Measurements from ENCODE around the gene SIGLEC15. TPM values are rescaled to one million over a fixed set of nuclear protein-coding genes. Genes with fewer than 3 reads are reported as not detected.
"Not testable (repeated sequence)": the region's sequence is repeated elsewhere in the genome, so short reads cannot be mapped to it uniquely, and the experiment has no call there.

Gene SIGLEC15
- total RNA-seq, 2 donors from 2014 or later = 0.46 to 0.90 TPM

GRCh38 chr18:45814733-45815132 is 10.7 kb upstream of the SIGLEC15 start:
- intact Hi-C loops (cut with DNase I); DNase-seq (ENCODE audit: low spot score): not testable (repeated sequence)

- intact Hi-C loops (cut with DNase I) = no loop called here
- DNase-seq (ENCODE audit: low spot score) = no peak
Measured at GRCh38 chr18:45817543-45817942, 7.9 kb upstream of the SIGLEC15 start.

- DNase-seq (ENCODE audit: low spot score); intact Hi-C loops (cut with DNase I): not testable (repeated sequence)
Measured at GRCh38 chr18:45818765-45819164, 6.7 kb upstream of the SIGLEC15 start.

- DNase-seq (ENCODE audit: low spot score) = no peak
- intact Hi-C loops (cut with DNase I) = no loop called here
Measured at GRCh38 chr18:45820106-45820745, 5.2 kb upstream of the SIGLEC15 start.

- intact Hi-C loops (cut with DNase I) = no loop called here
- DNase-seq (ENCODE audit: low spot score) = no peak
Measured at GRCh38 chr18:45821026-45821425, 4.4 kb upstream of the SIGLEC15 start.

GRCh38 chr18:45821711-45822110 is 3.8 kb upstream of the SIGLEC15 start:
- intact Hi-C loops (cut with DNase I) = no loop called here
- DNase-seq (ENCODE audit: low spot score) = no peak

- intact Hi-C loops (cut with DNase I) = no loop called here
- DNase-seq (ENCODE audit: low spot score) = peak; percentile 53
Measured at GRCh38 chr18:45826084-45826483, 609 bp downstream of the SIGLEC15 start.

DNA sequence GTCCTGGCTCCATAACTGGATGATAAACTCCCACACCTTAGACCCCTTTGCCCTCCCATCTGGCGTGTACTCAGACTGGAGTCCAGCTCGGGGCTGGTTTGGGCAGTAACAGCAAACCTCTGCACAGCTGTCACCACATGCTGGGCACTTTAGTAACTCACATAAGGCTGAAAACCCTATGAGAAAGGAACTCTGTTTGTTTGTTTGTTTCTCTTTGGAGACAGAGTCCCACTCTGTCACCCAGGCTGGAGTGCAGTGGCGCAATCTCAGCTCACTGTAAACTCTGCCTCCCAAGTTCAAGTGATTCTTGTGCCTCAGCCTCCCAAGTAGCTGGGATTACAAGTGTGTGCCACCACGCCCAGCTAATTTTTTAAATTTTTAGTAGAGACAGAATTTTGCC is 1.2 kb downstream of the SIGLEC15 start:
- DNase-seq (ENCODE audit: low spot score); intact Hi-C loops (cut with DNase I): not testable (repeated sequence)

DNA sequence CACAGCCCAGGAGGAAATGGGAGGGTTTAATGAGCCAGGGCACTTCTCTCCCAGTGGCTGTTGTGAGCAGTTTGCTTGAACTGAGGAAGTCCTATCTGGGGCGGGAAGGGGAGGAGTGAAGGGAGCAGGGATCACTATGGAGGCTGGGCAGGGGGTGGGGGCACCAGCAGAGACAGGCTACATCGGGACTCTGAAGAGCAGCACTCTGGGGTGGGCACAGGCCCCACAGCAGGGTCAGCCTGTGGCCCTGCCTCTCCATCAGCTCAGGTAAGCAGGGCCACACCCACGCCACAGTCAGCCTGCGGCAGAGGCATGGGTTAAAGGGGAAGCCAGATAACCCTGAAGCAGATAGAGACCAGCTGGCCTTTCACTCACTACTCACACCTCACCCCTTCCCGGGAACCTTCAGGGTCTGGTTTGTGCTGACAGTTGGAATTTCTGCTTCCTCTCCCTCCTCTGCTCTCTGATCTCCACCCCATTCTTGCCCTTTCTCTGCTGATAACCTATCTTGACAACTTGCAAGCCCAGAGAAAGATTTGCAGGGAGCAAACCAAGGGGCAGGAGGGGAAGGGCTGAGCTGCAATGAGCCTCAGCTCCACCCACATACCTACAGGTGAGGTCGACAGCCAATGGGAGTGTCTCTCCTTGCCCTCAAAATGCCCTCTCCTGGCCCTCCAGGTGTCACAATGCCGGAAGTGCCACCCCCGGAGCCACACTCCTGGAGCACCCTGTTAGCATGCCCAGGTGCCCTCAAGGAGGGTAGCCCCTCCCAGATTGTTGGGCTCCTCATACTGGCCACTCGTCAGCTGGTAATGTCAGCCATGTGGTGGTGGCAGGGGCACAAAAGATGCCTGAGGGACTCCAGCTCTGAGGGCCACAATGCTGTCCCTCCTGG is 3.7 kb downstream of the SIGLEC15 start:
- intact Hi-C loops (cut with DNase I) = no loop called here
- peak; percentile 78 for DNase-seq (ENCODE audit: low spot score)

- intact Hi-C loops (cut with DNase I) = loop anchor here (2.0 to 10.0 kb wide), 2 partner anchors 35 to 105 kb away; partner anchors contain the start of gene SLC14A1 (in 1 of the 2)
- no peak for DNase-seq (ENCODE audit: low spot score)
Measured at GRCh38 chr18:45829855-45830254, 4.4 kb downstream of the SIGLEC15 start.

- intact Hi-C loops (cut with DNase I) = loop anchor here (2.0 to 10.0 kb wide), 2 partner anchors 36 to 106 kb away; partner anchors contain the start of gene SLC14A1 (in 1 of the 2)
- DNase-seq (ENCODE audit: low spot score) = peak; percentile 70
Measured at GRCh38 chr18:45830917-45831316, 5.4 kb downstream of the SIGLEC15 start.

- no peak for DNase-seq (ENCODE audit: low spot score)
- intact Hi-C loops (cut with DNase I) = loop anchor here in 1 of 2 donors (10.0 kb wide), 1 partner anchor 109 kb away; the partner anchor contains the start of gene SLC14A1
Measured at GRCh38 chr18:45833846-45834245, 8.4 kb downstream of the SIGLEC15 start.

GRCh38 chr18:45834306-45834705 is 8.8 kb downstream of the SIGLEC15 start:
- intact Hi-C loops (cut with DNase I) = loop anchor here in 1 of 2 donors (10.0 kb wide), 1 partner anchor 110 kb away; the partner anchor contains the start of gene SLC14A1
- DNase-seq (ENCODE audit: low spot score) = no peak

GRCh38 chr18:45835057-45835636 is 9.7 kb downstream of the SIGLEC15 start:
- DNase-seq (ENCODE audit: low spot score) = no peak
- intact Hi-C loops (cut with DNase I) = loop anchor here in 1 of 2 donors (10.0 kb wide), 1 partner anchor 110 kb away; the partner anchor contains the start of gene SLC14A1

DNA sequence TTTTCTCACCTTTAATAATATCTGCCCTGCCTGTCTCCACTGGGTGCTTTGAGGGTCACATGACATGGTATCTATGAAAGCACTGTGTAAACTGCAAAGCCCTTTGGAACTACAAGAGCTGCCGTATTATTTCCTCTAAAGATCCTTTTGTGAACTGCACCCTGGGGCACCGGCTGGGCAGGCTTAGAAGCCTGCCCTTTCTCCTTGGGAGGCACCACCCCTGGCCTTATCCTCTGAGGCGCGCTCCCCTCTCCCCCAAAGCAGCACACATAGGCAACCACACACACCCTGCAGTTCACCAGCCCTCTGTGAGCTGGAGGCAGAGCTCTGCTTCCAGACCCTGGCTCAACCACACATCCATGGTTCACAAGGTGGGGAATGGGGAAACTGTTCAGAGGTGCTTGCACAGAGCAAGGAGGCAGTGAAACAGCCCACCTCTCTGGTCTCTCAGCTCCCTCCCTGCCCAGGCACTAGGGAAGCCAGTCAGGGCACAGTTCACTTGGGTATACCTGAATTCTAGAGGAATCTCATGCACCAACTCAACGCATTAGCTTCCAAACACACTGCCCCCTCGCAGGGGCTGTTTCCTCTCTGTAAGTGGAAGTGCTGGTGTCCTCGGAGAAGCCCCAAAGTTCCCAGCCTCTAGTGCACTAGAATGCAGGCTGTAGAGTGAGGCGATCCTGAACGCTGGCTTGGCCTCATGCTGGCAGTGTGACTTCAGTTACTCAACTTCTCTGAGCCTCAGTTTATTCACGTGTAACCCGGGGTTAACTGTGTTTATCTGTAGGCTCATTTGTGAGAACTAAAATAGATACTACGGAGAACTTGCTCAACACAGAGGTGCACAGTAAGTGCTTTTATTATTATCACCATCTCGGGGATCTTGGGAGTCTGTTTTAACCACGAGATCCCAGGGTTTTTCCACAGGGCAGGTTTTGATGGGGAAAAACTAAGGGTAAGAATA is 11.0 kb downstream of the SIGLEC15 start:
- intact Hi-C loops (cut with DNase I) = loop anchor here in 1 of 2 donors (10.0 kb wide), 1 partner anchor 112 kb away; the partner anchor contains the start of gene SLC14A1
- no peak for DNase-seq (ENCODE audit: low spot score)

- DNase-seq (ENCODE audit: low spot score) = no peak
- intact Hi-C loops (cut with DNase I) = loop anchor here in 1 of 2 donors (10.0 kb wide), 1 partner anchor 113 kb away; the partner anchor contains the start of gene SLC14A1
Measured at GRCh38 chr18:45837283-45838070, 12.0 kb downstream of the SIGLEC15 start.

GRCh38 chr18:45838302-45839070 is 13.0 kb downstream of the SIGLEC15 start:
- no peak for DNase-seq (ENCODE audit: low spot score)
- intact Hi-C loops (cut with DNase I) = loop anchor here in 1 of 2 donors (10.0 kb wide), 1 partner anchor 114 kb away; the partner anchor contains the start of gene SLC14A1

Data from posterior vena cava (tissue), 2 donors.